Testis (tissue), 3 donors: ENCODE data around the gene CSH2. TPM values are rescaled to one million over a fixed set of nuclear protein-coding genes. Genes with fewer than 3 reads are reported as not detected.
A peak's percentile ranks its signal among the peaks of the same experiment; 100 is the strongest.
"Not testable (repeated sequence)": the region's sequence is repeated elsewhere in the genome, so short reads cannot be mapped to it uniquely, and the experiment has no call there.

ENCODE experiments used
- DNase-seq: peaks from one replicate; pipeline ENCODE4 v3.0.0-alpha.2; 2019
- H3K27ac ChIP-seq, 2 donors: fragments of 200-600 bp; sonication (generic); one replicate each; pipeline ENCODE4 v1.5.1; 2019
- H3K27me3 ChIP-seq: fragments of 200-600 bp; sonication (generic); one replicate; pipeline ENCODE4 v1.5.1; 2019
- H3K36me3 ChIP-seq: fragments of 200-600 bp; sonication (generic); one replicate; pipeline ENCODE4 v1.5.1; 2017; ENCODE audit warnings: low read depth; ENCODE audit errors: missing control alignments
- H3K4me1 ChIP-seq: fragments of 200-600 bp; sonication (generic); one replicate; pipeline ENCODE4 v1.5.1; 2019
- H3K4me3 ChIP-seq, 2 donors: fragments of 200-600 bp; sonication (generic); one replicate each; pipeline ENCODE4 v1.5.1; 2017 to 2019
- H3K9me3 ChIP-seq: fragments of 200-600 bp; sonication (generic); one replicate; pipeline ENCODE4 v1.5.1; 2017
- CTCF ChIP-seq, 3 experiments: fragments of 450-650 bp in 2 of 3; fragments of 200-600 bp in 1 of 3; sonication (generic) in 1 of 3; IDR thresholded peaks; one replicate each; pipeline ENCODE4 v1.5.1; 2016 to 2019; ENCODE audit warnings: antibody characterized with exemption in 3 of 3, mild to moderate bottlenecking in 2 of 3, moderate library complexity in 1 of 3
- POLR2A ChIP-seq: fragments of 450-650 bp; IDR thresholded peaks from one replicate; pipeline ENCODE4 v1.6.1; 2017; ENCODE audit warnings: antibody characterized with exemption, mild to moderate bottlenecking, moderate library complexity
- WGBS, 2 donors: methylation state at CpG; one replicate each; pipeline ENCODE4 v1.1.5; 2018; 5-methylcytosine and 5-hydroxymethylcytosine counted together
- intact Hi-C: fragments of 100-400 bp; cut with DNase I; formaldehyde crosslinking; loops from one replicate; pipeline ENCODE4 v1.15.1; 2023; ENCODE audit warnings: low total_unique reads
- polyA plus RNA-seq: library from polyadenylated mRNA; stranded (reverse); fragments of 350-450 nt; fragmentation: Illumina TruSeq; extraction: RNeasy Lipid Tissue Mini Kit (QIAGEN cat#74804); gene quantifications from one replicate; pipeline ENCODE4 v1.2.3, GENCODE V29; 2014; ENCODE audit warnings: low read depth, low replicate concordance; ENCODE audit not compliant: insufficient read depth
- total RNA-seq, 2 donors: library from RNA; depleted of rRNA; stranded (reverse); fragments of >200 nt; gene quantifications; one replicate each; pipeline ENCODE4 v1.2.3, GENCODE V29; 2016

Gene CSH2
- total and polyA plus RNA-seq, 3 donors from 2014 or later = 0.47 TPM; not detected in 2

DNA sequence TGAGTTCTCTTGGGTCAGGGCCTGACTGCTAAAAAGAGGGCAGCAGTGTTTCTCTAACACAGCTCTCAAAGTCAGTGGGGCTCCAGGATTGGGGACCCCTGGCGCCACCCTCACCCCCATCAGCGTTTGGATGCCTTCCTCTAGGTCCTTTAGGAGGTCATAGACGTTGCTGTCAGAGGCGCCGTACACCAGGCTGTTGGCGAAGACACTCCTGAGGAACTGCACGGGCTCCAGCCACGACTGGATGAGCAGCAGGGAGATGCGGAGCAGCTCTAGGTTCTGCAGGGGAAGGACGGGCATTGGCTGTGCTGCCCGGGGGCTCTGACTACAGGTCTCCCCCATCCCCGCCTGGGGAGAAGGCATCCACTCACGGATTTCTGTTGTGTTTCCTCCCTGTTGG is 44.2 kb upstream of the CSH2 start:
- intact Hi-C loops = loop anchor here (10.0 kb wide), 1 partner anchor 107 kb away; the partner anchor contains the start of gene ICAM2
- Histone ChIP-seq H3K27me3 (no peaks in the 10 kb centered on the region), H3K4me1 (no peaks in the 10 kb centered on the region), H3K4me3 (no peak overlapping the region), H3K9me3 (no peaks in the 10 kb centered on the region), H3K27ac (no peak overlapping the region), H3K36me3 (no peaks in the 10 kb centered on the region)
- no peak for DNase-seq
- WGBS, 2 donors = 72 to 93% methylated on average over 10 to 13 of the region's 13 CpGs
- no peak for TF ChIP-seq CTCF (IDR thresholded peaks at IDR 0.05)
- TF ChIP-seq POLR2A = no peak

DNA sequence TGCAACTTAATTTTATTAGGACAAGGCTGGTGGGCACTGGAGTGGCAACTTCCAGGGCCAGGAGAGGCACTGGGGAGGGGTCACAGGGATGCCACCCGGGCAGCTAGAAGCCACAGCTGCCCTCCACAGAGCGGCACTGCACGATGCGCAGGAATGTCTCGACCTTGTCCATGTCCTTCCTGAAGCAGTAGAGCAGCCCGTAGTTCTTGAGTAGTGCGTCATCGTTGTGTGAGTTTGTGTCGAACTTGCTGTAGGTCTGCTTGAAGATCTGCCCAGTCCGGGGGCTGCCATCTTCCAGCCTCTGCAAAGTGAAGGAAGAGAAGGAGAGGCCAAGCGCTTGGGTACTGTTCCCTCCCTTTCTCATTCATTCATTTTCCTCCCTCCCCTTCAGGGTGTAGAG is 43.7 kb upstream of the CSH2 start:
- not testable (repeated sequence) for H3K9me3 ChIP-seq, H3K27me3 ChIP-seq, DNase-seq, H3K4me1 ChIP-seq, H3K4me3 ChIP-seq, H3K27ac ChIP-seq, H3K36me3 ChIP-seq
- WGBS, 2 donors = 92 to 95% methylated on average over 11 of the region's 11 CpGs
- intact Hi-C loops = loop anchor here (10.0 kb wide), 1 partner anchor 108 kb away; the partner anchor contains the start of gene ICAM2

DNA sequence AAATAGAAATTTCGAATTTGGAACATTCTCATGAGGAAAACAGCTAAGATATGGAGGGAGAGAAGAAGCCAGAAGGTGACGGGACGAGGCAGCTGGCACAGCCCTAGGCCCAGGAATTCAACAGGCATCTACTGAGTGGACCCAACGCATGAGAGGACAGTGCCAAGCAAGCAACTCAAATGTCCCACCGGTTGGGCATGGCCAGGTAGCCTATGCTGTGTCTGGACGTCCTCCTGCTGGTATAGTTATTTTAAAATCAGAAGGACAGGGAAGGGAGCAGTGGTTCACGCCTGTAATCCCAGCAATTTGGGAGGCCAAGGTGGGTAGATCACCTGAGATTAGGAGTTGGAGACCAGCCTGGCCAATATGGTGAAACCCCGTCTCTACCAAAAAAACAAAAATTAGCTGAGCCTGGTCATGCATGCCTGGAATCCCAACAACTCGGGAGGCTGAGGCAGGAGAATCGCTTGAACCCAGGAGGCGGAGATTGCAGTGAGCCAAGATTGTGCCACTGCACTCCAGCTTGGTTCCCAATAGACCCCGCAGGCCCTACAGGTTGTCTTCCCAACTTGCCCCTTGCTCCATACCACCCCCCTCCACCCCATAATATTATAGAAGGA is 43.2 kb upstream of the CSH2 start:
- no peak for TF ChIP-seq CTCF (IDR thresholded peaks at IDR 0.05)
- TF ChIP-seq POLR2A = no peak
- WGBS, 2 donors = 89 to 92% methylated on average over 12 of the region's 12 CpGs
- intact Hi-C loops = loop anchor here (10.0 kb wide), 1 partner anchor 108 kb away; the partner anchor contains the start of gene ICAM2

GRCh38 chr17:63915753-63916152 is 42.3 kb upstream of the CSH2 start:
- 83 to 87% methylated on average over 10 of the region's 10 CpGs for WGBS, 2 donors
- H3K27ac ChIP-seq, H3K4me1 ChIP-seq, DNase-seq, H3K36me3 ChIP-seq, H3K9me3 ChIP-seq, H3K27me3 ChIP-seq, H3K4me3 ChIP-seq: not testable (repeated sequence)
- intact Hi-C loops = loop anchor here (10.0 kb wide), 1 partner anchor 109 kb away; the partner anchor contains the start of gene ICAM2

More for the DNA sequence above, 43.2 kb upstream of the CSH2 start:
- no peak overlapping the region for H3K4me3 ChIP-seq
- DNase-seq = no peak
- no peaks in the 10 kb centered on the region for H3K36me3 ChIP-seq
- no peaks in the 10 kb centered on the region for H3K27me3 ChIP-seq
- H3K9me3 ChIP-seq = no peaks in the 10 kb centered on the region
- H3K27ac ChIP-seq = no peak overlapping the region
- H3K4me1 ChIP-seq = no peaks in the 10 kb centered on the region

DNA sequence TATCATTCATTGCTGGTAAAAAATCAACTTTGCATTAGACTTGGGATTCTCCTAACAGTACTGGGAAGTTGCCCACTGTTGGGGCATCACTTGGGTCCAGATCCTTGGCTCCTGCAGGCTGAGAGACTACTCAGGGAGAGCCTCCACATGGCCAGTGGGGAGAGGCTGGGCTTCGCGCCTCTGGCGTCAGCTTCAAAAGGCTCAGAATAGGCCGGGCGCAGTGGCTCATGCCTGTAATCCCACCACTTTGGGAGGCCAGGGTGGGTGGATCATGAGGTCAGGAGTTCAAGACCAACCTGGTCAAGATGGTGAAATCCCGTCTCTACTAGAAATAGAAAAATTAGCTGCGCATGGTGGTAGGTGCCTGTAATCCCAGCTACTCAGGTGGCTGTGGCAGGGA is 41.0 kb upstream of the CSH2 start:
- WGBS, 2 donors = 90 to 94% methylated on average over 7 of the region's 7 CpGs
- DNase-seq = no peak
- TF ChIP-seq POLR2A (no peak), CTCF (IDR thresholded peaks at IDR 0.05) (no peak)

DNA sequence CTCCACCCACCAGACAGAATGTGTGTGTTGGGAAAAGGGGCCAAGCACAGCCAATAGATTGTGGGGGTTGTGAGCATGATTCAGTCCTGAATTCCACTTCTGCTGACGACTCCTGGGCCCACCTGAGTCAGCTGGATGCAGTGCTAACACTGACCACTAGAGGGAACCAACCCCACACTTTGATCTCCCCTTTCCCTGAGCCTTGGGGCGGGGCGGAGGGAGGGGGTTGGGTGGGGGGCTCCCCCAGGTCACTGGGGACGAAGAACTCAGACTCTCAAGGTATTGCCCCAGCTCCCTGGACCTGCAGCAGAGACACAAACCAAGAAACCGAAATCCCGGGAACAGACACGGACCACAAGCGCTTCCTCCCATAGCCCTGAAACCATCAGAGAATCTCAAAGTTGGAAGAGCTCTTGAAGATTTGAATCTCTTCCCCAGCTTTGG is 38.2 kb upstream of the CSH2 start:
- Histone ChIP-seq H3K4me3 (no peak overlapping the region), H3K27ac (no peak overlapping the region), H3K27me3 (no peaks in the 10 kb centered on the region), H3K4me1 (no peaks in the 10 kb centered on the region), H3K36me3 (no peaks in the 10 kb centered on the region), H3K9me3 (no peaks in the 10 kb centered on the region)
- intact Hi-C loops = loop anchor here (10.0 kb wide), 1 partner anchor 113 kb away; the partner anchor contains the start of gene ICAM2
- DNase-seq = peak; percentile 79
- TF ChIP-seq POLR2A = no peak
- peak; percentile 19 to 90 (median 59) for TF ChIP-seq CTCF (IDR thresholded peaks at IDR 0.05)
- whole genome bisulfite sequencing, 2 donors = 45 to 50% methylated on average over 4 to 7 of the region's 8 CpGs

More for the DNA sequence above, 41.0 kb upstream of the CSH2 start:
- intact Hi-C loops = loop anchor here (10.0 kb wide), 1 partner anchor 110 kb away; the partner anchor contains the start of gene ICAM2
- Histone ChIP-seq H3K4me1 (no peaks in the 10 kb centered on the region), H3K9me3 (no peaks in the 10 kb centered on the region), H3K27me3 (no peaks in the 10 kb centered on the region), H3K27ac (no peak overlapping the region), H3K36me3 (no peaks in the 10 kb centered on the region), H3K4me3 (no peak overlapping the region)
